ENCODE results near the gene CPED1.
"Not testable (repeated sequence)": the region's sequence is repeated elsewhere in the genome, so short reads cannot be mapped to it uniquely, and the experiment has no call there.

- not testable (repeated sequence) for TF ChIP-seq CTCF, EZH2, EZH2phosphoT487 (IDR thresholded peaks at IDR 0.05)
These were observed 48.3 kb downstream of the CPED1 start for GRCh38 chr7:121036776-121037175.
